Measurements from ENCODE around the gene ATOH8.

The ATOH8 gene

DNA sequence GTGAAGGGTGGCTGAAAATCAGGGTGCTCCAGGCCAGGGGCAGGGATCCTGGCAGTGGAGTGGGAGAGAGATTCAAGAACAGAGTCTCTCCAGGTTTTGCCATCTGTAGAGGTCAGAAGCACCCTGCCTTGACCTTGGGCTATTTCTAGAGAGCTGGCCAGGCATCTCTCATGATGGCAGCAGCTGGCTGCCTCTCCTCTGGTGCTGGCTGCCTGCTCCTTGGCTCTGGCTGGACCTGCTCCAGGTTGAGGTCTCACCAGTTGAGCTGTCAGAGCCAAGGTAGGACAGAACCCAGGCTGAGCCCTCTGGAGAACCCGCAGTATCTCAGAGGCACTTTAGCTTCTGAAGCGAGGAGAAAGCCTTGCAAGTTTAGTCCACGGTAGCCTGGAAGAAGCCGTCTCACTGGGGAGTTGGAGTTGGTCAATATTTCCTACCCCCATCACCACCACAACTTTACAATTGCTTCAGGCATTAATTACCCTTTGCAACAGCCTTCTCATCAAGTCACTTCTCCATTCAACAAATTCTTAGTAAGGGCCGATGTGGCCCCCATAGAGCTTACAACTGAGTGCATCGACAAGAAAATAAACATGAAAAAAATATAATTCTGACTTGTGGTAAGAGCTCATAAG lies 34.1 kb upstream of the ATOH8 start:
- no peak for DNase-seq

DNA sequence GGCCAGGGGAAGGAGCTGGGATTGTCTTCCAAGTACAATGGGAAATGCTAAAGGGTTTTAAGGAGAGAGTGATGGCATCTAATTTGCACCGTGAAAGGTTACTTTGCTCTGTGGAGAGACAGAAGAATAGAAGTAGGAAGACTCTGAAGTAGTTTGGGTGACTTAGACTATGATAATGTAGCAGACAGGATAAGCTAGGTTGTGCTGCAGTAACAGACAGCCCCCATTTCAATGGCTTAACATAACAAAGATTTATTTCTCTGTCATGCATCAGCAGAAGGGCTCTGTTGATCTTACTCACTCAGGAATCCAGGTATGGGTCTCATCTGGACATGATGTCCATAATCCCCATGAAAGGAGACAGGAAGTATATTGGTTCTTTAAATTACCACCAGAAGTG lies 33.3 kb upstream of the ATOH8 start:
- no peak for DNase-seq

DNA sequence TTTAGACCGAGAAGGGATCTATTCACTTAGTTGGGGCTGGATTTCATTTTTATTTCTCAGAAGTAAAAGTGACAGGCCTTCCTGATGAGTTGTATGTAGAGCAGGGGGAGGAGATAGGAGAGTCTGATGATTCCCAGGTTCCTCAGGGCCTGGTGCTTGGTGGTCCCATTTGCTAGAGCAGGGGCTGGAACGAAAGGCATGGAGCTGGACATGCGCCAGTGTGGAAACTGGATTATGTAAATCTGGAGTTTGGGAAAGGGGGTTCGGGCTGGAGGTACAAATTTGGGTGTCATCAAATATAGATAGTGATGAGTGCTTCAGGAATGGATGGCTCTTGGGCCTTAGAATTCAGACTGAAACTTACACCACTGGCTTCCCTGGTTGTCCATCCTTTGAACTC lies 32.1 kb upstream of the ATOH8 start:
- DNase-seq, result no peak

DNA sequence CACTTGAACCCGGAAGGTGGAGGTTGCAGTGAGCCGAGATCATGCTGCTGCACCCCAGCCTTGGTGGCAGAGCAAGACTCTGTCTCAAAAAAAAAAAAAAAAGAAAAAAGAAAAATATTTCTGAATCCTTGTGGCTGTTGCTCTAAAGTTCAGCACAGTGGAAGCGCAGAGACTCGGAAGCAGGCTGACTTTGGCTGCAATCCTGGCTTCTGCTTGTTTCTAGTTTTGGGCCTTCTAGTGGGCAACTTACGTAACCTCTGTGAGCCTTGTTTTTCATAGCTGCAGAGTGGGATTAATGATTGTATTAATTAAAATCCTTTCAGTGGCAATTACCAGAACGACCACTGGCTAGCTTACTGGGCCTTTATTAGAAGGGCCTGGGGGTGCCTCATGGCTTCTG lies 31.3 kb upstream of the ATOH8 start:
- no peak for DNase-seq

DNA sequence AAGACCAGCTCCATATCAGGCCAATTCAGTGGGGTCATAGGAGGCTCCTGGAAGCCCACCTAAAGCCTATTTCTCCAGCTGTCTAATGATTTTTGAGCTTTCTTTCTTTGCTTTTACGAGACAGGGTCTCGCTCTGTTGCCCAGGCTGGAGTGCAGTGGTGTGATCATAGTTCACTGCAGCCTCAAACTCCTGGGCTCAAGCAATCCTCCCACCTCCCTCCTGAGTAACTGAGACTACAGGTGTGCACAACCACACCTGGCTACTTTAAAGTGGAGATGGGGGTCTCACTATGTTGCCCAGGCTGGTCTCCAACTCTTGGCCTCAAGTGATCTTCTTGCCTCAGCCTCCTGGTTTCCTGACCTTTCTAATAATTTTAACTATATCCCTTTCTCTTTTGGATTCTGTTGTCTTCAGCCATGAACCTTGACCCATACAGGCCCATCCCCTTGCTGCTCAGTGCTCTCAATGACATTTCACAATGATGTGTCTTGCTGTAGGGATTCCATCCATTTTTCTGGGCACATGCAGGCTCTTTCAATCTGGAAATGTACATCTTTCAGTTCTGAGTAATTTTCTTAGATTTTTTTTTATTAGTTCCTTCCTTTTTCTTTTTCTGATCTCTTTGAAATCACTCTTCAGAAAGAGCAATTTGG lies 30.0 kb upstream of the ATOH8 start:
- no peak for DNase-seq

DNA sequence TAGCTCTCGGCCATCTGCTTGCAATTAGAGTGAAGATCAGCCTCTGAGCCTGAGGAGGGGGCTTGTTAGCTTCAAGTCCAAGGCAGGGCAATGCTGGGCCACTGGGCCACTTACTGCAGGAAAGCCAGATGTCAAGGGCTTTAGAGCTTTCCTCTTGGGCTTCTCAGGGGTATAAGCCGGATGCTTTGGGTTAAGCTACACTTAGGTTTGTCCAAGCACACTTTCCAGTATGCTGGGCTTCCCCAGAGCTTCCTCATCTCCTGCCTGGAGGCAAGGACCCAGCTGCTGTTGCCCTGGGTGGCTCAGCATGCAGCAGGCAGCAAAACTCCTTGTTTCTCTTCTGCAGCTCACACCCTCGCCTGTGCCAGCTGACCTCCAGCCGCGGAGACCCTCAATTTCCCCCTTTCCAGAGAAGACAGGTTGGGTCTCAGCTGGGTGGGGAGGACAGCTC lies 29.0 kb upstream of the ATOH8 start:
- no peak for DNase-seq

DNA sequence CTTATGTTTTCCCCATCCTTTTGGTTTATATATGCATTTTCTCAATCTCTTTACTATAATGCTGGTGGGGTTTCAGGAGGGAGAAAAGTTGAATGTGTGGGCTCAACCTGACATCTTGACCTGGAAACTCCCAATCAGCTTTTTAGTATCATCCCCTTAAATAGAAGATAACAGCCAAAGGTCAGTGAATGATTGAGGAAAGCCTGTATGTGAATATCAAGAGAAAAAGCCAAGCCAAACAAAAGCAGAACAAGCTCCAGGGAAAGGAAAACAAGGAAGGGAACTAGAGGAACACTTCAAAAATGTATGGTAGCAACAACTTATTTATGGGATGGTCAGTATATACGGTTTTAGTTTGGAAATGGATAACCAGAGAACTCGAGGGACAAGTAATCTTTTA lies 28.3 kb upstream of the ATOH8 start:
- no peak for DNase-seq

DNA sequence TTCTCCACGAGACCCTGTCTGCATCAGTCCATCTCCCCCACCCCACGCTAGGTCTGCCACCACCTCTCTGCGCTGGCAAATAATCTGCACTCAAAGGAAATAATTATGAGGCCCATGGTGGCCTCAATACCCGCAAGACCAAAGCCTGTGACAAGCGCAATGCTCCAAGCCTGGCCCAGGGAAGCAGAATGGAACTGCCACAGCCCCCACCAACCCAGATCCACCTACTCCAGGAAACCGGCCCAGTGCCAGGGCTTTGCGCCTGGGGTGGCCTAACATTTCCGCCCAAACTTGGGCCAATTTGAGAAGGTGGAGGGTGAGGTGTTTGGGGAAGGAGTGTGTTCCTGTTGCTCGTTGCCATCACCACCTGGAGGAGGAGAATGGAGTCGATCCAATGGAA lies 26.0 kb upstream of the ATOH8 start:
- no peak for DNase-seq

DNA sequence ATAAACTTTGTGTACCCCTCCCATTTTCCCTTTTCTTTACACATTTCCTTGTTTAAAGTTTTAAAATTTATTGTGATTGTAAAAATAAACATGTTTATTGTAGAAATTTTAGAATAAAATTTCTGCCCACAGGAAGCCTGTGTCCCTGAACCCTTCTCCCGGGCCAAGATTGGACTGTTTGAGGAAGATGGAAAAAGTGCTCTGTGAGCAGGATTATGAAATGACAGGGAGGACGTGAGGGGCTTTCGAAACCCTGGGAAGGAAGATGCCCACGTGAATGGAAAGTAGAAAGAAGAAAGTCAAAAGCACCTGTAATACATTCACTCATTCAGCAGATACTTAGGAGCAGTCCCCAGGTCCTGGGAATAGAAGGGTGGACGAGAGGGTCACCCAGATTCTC lies 25.4 kb upstream of the ATOH8 start:
- no peak for DNase-seq

DNA sequence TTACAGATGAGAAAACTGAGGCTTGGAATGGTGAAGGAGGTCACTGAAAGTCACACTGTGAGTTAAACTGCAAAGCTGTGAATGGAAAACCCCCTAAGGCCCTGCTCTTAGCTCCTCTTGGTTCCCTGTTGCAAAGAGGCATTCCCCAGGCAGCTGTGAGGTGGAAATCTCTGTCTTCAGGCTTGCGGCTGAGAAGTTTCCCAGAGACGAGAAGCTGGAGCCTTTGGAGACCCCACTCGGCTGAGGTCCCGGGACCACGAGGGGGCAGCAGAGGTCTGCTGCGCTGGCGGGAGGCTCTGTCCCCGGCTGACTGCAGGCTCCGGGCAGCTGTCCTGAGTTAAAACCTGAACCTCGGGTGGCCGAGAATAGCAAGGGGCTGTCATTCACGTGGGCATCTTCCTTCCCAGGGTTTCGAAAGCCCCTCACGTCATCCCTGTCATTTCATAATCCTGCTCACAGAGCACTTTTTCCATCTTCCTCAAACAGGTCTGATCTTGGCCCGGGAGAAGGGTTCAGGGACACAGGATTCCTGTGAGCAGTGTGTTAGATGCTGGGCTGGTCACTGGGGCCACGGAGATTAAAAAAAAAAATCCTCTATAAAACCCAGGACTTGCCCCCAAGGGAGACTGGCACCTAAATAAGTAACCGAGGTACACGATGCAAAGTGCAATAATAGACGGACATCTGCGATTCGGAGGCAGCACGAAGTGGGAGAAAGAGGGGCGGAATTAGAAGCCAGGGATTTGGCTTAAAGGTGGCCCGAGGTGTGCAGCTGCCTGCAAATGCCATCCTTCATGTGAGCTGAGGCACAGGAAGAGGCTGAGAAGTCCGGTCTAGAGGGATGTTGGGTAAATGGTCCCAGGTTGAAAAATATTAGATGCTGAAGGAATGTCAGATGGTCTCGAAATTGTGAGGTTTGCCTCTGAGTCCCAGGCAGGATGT lies 24.6 kb upstream of the ATOH8 start:
- peak; percentile 70 for DNase-seq

DNA sequence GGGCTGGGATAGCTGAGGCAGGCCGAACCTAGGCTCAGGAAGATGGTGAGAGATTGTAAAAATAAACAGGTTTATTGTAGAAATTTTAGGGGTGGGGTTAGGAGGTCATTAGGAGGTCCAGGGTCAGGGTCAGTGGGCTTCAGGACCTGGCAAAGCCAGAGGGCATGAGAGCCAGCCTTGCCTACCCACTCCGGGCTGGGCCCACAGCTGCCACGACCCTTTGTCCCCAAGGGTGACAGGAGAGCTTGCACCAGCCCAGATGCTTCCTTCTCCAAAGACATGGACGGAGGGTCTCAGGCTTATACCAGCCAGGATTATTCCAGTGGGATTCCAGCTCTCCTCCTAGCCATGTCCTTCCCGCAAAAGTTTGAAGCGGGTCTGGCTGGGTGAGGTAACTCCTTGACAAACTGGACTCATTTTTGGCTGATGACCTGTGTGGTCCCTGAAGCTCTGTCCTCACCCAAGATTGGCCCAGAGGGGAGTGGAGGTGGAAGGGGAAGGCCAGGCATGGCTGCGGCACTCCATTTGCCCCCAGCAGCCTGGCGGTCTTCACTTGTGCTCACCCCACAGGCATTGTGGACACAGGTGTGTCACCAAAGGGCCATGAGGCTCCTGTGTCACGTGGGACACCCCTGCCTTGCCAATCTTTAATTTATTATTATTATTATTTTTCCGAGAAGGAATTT lies 23.8 kb upstream of the ATOH8 start:
- no peak for DNase-seq

DNA sequence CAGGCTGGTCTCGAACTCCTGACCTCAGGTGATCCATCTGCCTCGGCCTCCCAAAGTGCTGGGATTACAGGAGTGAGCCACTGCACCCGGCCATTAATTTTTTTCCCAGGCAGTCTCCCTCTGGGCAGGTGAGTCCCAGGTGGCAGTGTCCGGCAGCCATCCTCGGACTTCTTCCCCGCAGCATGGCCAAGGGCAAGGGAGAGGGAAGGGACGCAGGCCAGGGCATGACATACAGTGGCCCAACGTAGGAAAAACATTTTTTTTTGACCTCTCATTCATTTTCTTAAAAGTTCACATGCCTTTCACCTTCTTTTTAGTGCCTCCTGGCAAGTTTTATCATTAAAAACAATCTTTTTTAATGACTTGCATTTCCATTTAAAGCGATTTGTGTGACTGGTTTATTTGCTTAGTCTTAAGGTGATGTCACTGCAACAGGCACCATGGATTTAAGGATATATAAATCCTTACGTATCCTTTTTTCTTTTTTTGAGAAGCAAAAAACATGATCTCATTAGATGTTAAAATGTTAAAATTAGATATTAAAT lies 23.0 kb upstream of the ATOH8 start:
- DNase-seq, result no peak

DNA sequence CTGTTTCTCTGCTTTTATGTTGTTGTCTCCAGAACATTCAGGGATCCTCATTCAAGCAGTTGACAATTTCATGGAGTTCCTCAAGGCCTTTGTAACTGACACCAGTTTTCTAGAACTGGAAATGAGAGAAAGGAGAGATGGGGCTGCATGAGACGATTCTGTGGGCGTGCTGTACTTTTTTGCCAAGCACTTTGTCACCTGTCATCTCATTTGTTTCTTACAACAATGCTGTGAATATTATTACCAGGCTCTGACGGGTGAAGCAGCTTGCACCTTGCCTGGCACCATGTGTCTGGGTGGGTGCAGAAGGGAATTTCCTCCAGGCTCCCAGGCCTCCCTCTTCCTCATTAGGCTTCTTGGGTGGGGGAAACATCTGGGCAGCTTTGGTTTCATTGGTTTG lies 22.2 kb upstream of the ATOH8 start:
- no peak for DNase-seq

DNA sequence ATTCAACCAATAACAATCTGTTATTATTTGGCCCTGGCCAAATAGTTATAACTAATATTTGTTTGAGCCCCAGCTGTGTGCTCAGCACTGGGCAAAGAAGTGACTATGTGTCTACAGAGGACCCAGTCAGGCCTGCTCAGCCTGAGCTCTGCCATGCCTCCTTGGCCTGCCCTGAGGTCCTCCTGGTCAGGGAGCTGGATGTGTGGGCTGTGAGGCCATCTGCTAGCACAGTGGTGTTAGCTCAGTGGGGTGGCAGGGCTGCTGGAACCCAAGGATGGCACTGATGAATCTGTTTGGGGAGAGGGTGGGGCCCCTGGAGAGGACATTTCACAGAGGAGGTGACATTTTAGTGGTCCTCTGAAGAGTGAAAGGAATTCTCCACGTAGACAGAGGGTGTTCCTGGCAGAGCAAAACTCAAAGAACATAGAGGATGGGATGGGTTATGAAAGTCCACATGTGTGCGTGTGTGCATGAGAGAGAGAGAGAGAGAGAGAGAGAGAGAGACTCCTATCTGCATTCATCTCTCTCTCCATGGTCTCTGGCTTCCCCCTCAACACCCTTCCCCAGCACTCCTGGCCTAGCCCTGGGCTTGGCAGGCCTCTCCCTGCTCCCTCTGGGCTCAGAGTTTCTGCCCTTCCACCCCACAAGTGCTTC lies 21.2 kb upstream of the ATOH8 start:
- no peak for DNase-seq

DNA sequence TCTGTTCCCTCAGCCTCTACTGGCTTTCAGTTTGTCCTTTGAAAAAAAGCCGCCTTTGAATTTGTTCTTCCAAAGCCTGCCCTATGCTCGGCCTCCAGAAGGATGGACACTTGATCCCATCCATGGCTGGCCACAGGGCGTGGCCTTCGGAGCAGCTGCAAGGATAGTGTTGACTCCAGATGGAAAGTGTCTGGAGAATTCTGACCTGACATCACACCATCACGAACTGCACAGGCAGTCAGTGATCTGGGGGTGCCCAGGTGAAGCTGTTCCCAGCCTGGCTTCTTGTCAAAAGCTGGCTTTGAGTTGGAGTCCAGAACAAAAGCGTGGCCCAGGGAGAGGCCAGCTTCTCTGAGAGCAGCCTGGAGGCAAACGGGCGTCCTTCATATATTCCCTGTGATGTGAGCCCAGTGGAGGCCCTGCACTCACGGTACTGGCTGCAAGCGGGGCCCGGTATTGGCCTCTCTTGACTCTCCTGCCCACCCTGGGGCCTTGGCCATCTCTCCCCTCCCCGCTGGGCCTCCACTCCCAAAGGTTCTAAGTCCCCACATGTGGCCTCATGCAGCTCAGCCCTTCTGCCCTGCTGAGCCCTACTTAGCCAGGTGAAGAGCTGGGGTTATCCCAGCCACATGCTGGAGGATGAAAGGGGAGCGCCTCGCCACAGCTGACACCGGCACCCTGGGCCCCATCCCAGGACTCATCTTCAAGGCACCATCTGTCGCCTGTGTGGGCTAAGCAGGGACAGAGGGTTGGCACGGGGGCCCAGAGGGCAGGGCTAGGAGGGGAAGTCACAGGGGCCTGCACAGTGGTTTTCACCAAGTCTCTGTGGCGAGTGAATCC lies 20.4 kb upstream of the ATOH8 start:
- DNase-seq, result no peak

DNA sequence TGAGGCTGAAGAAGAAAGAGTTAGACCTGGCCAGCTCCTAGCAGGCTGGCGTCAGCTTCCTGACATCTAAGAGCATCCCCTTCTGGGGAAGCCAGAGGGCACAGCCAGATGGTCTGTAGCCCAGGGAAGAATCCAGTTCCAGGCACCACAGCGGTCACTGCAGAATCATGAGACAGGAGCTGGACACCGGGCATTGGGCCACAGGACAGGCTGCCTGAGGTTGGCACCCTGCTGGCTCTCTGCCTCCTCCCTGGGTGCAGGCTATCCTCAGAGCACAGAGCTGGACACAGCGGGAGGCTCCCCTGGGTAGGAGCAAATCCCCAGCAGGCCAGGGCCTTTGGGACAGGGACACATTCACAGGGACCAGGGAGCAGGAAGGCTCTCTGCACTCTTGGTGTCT lies 19.8 kb upstream of the ATOH8 start:
- DNase-seq, result no peak

DNA sequence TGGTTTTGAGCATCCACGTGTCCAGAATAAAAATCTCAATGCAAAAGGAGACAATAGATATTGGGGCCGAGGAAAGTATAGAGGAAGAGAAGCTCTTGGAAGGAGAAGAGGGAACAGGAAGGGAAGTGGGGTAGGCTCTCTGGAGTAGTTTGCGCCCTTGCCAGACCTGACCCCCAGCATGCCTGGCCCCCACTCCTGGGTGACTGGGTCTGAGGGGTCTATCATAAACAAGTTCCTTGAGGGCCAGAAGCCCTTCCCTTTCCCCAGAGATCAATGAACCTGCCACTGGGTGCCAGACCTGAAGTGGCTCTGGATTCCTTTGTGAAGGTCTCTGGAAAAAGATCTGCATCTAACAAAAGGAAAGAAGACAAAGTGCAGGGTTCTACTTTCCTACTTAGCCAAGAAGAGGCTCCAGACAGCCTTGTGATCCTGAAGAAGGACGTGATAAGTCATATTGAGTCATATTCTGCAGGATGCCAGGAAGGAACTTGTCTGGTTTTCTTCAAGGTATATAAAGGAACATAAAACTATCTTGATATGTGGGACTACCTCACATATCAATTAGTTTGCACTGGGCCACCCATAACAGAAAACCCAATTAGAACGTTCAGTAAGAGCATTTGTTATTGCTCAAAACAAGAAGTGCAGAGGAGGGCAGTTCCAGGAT lies 18.7 kb upstream of the ATOH8 start:
- no peak for DNase-seq

DNA sequence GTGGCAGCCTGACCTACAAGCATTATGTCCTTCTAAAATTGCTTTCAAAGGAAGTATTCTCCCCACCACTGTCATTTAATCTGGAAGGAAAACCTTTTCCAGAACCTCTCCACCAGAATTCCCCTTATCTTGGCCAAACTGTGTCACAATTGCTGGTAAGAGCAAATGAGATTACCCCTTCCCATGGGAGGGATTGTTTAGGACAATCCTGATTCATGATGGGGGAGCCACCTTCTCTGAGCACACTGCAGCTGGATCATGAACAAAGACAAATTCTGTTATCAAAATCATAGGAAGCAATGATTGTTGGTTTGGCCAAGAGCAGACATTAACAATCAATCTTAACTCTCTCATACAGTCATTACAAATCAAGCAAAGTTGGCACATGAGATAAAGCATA lies 18.1 kb upstream of the ATOH8 start:
- DNase-seq, result no peak

DNA sequence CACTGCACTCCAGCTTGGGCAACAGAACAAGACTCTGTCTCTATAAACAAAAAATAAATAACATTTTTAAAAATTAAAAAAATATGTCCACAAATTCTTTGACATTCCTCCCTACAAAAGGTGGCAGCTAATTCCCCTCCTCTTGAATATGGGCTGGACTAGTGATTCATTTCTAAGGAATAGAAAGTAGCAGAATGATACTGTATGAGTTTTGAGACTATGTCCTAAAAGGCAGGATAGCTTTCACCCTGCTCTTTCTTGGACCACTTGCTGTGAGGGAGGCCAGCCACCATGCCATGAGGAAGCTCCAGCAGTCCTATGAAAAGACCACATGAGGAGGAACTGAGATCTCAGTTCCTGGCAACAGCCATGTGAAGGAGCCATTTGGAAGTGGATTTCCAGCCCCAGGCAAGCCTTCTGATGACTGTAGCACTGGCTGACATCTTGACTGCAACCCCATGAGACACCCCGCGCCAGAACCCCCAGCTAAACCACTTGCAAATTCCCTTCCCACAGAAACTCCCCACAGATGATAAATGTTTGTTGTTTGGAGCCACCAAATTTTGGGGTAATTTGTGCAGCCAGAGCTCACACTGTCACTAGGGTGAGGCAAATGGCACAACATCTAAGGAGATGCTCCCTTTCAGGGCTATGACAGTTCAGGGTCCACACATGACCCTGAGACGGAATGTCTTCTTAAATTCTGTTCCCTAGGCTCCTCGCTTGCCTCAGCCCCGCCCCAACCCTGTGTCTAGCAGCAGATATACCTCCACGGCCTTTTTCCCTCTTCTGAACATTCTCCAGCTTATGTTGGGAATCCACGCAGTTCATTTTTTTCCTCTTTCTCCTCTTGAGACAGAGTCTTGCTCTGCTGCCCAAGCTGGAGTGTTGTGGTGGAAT lies 17.1 kb upstream of the ATOH8 start:
- no peak for DNase-seq

DNA sequence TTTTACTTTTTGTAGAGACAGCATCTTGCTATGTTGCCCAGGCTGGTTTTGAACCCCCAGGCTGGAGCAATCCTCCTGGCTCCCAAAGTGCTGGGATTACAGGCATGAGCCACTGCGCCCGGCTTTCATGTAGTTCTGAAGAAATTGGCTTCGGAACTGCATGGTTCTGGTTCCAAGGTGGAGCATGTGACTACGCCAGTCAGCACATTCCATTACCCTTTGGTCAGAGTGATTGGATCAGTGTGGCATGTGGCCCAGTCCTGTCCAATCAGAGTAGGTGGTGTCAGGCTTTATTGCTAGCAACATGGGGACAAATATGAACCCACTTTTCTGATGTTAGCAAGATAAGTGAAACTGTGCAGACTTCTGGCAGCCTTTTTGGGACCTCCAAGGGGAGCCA lies 16.3 kb upstream of the ATOH8 start:
- no peak for DNase-seq
